Small intestine (tissue), 7 donors: ENCODE results near the gene PPP1R9A. TPM values are rescaled to one million over a fixed set of nuclear protein-coding genes. Genes with fewer than 3 reads are reported as not detected.

Experiments
- DNase-seq, 2 donors: peaks; one replicate each; pipeline versions ENCODE4 v3.0.0 to v3.0.0-alpha.2; 2013
- FAIRE-seq: peaks from 2 replicates; lab custom pipeline; 2012; peaks lifted over from hg19 to GRCh38; lab: Jason Lieb, UNC
- H3K27ac ChIP-seq, 3 donors: one replicate each; pipeline ENCODE4 v1.5.1; 2013; ENCODE audit warnings: low read length in 2 of 3, mild to moderate bottlenecking in 2 of 3, control low read depth in 1 of 3, inconsistent platforms in 1 of 3, low read depth in 1 of 3, moderate library complexity in 1 of 3
- H3K27me3 ChIP-seq, 3 donors: one replicate each; pipeline ENCODE4 v1.6.1; 2013; ENCODE audit warnings: low read length in 3 of 3, inconsistent platforms in 1 of 3; ENCODE audit not compliant: control insufficient read depth in 3 of 3, insufficient read depth in 3 of 3
- H3K36me3 ChIP-seq, 3 donors: one replicate each; pipeline ENCODE4 v1.6.1; 2013; ENCODE audit warnings: low read length in 3 of 3, inconsistent platforms in 1 of 3, low read depth in 1 of 3, mild to moderate bottlenecking in 1 of 3, moderate library complexity in 1 of 3; ENCODE audit not compliant: control insufficient read depth in 3 of 3, insufficient read depth in 2 of 3
- H3K4me1 ChIP-seq, 3 donors: one replicate each; pipeline ENCODE4 v1.6.1; 2013; ENCODE audit warnings: low read length in 2 of 3, inconsistent platforms in 1 of 3, low read depth in 1 of 3, mild to moderate bottlenecking in 1 of 3, moderate library complexity in 1 of 3; ENCODE audit not compliant: control insufficient read depth in 3 of 3, insufficient read depth in 2 of 3
- H3K4me3 ChIP-seq, 3 donors: one replicate each; pipeline ENCODE4 v1.5.1; 2013; ENCODE audit warnings: low read length in 3 of 3, control low read depth in 1 of 3, inconsistent platforms in 1 of 3, low read depth in 1 of 3, mild to moderate bottlenecking in 1 of 3, moderate library complexity in 1 of 3
- H3K9me3 ChIP-seq, 2 donors: one replicate each; pipeline ENCODE4 v1.6.1; 2013; ENCODE audit warnings: low read depth in 1 of 2, low read length in 1 of 2; ENCODE audit not compliant: control insufficient read depth in 2 of 2, insufficient read depth in 1 of 2
- WGBS, 3 donors: extraction: QIAGEN DNeasy Blood & Tissue Kit; methylation state at CpG; one replicate each; pipeline ENCODE4 v1.1.7; 2013; 5-methylcytosine and 5-hydroxymethylcytosine counted together
- polyA plus RNA-seq, 4 donors: library from polyadenylated mRNA; stranded (reverse) in 3 of 4; unstranded in 1 of 4; fragments of 200-250 nt in 3 of 4; fragments of 120-200 nt in 1 of 4; gene quantifications; one replicate each; pipeline versions ENCODE4 v1.2.1 to v1.2.3, GENCODE V29; 2013
- donor health status: healthy with polysubstance abuse.
- donor health status: control.
- donor health status: control.
- donor health status: Bipolar disorder and iron deficiency.
- donor health status: healthy.

PPP1R9A gene
- polyA plus RNA-seq, 4 donors: 0.27 to 13.3 (median 1.6) TPM

DNA sequence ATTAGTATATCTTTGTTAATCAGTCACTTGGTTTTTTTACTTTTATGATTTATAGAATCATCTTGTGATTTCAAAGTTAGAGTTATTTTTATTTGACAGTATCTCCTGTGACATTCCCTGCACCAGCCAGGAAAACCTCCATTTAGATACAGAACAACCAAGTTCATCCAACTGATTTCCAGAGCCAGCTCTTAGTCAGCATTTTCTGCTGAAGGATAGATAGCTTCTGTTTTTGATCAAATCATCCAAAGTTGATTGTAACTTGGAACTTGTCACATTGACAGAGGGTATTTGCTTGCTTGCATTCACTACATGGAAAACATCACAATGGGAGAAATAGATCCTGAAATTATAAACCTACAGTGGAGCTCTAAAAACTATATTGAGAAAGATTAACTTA, 294.3 kb downstream of the PPP1R9A start:
- FAIRE-seq (no peak), DNase-seq (no peak)

DNA sequence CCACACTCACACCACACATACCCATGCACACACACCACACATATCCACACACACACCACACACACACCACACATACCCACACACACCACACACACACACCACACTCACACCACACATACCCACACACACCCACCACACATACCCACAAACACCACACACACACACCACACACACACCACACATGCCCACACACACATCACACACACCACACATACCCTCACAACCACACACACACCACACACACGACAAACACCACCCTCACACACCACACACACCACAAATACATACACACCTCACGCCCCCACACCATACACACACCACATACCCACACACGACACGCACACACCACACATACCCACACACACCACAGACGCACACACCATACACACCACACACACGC, 297.2 kb downstream of the PPP1R9A start:
- no peak overlapping the region for H3K4me3 ChIP-seq
- no peak for FAIRE-seq
- no peaks in the 10 kb centered on the region for H3K27me3 ChIP-seq
- no peaks in the 10 kb centered on the region for H3K36me3 ChIP-seq
- DNase-seq: no peak
- no peak overlapping the region for H3K27ac ChIP-seq
- H3K4me1 ChIP-seq: peaks cover 0 to 4% (median 0%) of the 10 kb centered on the region in 3 donors
- no peaks in the 10 kb centered on the region for H3K9me3 ChIP-seq
- 88 to 90% (median 89%) methylated on average over 6 of the region's 6 CpGs for WGBS, 3 donors

More for the DNA sequence above, 294.3 kb downstream of the PPP1R9A start:
- Histone ChIP-seq H3K36me3 (no peaks in the 10 kb centered on the region), H3K9me3 (no peaks in the 10 kb centered on the region), H3K27ac (no peak overlapping the region), H3K4me3 (no peak overlapping the region), H3K4me1 (peaks cover 0 to 4% (median 0%) of the 10 kb centered on the region in 3 donors), H3K27me3 (no peaks in the 10 kb centered on the region)

DNA sequence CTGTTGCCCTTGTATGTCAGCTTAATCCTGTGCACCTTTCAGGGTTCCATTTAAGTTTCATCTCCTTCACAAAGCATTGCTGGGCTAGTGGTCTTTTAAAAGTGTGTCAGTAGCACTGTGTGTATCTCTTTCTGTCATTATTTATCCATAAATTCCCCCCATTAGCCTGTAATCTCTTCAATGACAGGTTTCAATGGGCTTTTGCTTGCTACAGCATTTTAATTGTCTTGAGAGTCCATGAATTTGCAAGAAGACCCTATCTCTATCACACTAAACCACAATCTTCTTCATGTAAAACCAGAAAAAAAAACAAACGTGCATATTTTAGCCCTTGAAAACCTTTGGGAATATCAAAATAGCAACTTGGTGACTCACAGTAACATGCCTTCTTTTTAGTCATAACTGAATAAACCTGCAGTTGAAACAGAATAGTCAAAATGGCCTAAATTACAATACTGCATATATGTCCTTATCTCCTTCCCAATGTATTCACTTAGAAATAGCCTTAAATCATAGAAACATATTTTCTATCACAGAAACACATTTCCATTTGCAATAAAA, 298.4 kb downstream of the PPP1R9A start:
- no peak overlapping the region for H3K4me3 ChIP-seq
- H3K9me3 ChIP-seq: no peaks in the 10 kb centered on the region
- peaks cover 0 to 4% (median 0%) of the 10 kb centered on the region in 3 donors for H3K4me1 ChIP-seq
- 49 to 77% (median 53%) methylated on average over 1 of the region's 1 CpG for WGBS, 3 donors
- H3K36me3 ChIP-seq: no peaks in the 10 kb centered on the region
- H3K27me3 ChIP-seq: no peaks in the 10 kb centered on the region
- DNase-seq (no peak), FAIRE-seq (no peak)
- no peak overlapping the region for H3K27ac ChIP-seq

DNA sequence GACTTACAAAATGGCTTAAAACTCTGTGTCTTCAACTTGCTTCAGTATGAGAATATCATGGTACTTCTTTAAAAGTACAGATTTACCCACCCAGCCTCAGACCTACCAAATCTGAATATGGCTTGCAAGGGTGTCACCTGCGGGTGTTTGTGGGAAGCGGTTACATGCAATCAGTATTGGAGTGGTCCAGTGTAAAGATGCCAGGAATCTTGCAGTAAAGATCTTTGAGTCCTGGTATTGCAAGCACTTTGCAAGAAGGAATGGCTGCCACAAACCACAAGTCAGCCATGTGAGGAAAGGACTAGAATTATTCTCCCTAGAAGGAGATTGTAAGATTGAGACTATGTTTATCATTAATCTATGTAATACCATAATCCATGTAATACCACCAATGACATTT, 301.9 kb downstream of the PPP1R9A start:
- 97 to 98% (median 98%) methylated on average over 2 of the region's 2 CpGs for WGBS, 3 donors

DNA sequence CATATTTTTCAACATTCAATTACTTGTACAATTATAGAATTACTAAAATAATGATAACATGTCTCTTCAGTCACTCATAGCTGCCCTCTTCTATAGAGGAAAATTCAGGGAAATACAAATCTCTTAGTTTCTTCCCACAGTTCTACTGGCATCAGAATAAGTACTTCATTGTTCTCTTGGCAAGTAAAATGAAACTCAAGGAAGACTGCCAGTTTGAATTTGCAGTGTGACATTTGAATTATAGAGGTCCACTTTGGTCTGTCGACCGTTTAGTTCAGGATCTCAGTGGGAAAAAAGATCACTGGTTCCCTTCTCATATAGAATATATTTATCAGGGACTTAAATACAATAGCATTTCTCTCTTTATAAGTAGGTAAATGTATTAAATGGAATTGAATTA, 302.4 kb downstream of the PPP1R9A start:
- H3K27ac ChIP-seq: no peak overlapping the region
- H3K4me1 ChIP-seq: peaks cover 0 to 4% (median 0%) of the 10 kb centered on the region in 3 donors
- H3K27me3 ChIP-seq: no peaks in the 10 kb centered on the region

More for the DNA sequence above, 301.9 kb downstream of the PPP1R9A start:
- peaks cover 0 to 6% of the 10 kb centered on the region in 2 donors for H3K9me3 ChIP-seq
- FAIRE-seq (no peak), DNase-seq (no peak)
- no peak overlapping the region for H3K27ac ChIP-seq
- H3K4me1 ChIP-seq: peaks cover 0 to 4% (median 0%) of the 10 kb centered on the region in 3 donors
- H3K27me3 ChIP-seq: no peaks in the 10 kb centered on the region
- H3K36me3 ChIP-seq: no peaks in the 10 kb centered on the region
- no peak overlapping the region for H3K4me3 ChIP-seq

DNA sequence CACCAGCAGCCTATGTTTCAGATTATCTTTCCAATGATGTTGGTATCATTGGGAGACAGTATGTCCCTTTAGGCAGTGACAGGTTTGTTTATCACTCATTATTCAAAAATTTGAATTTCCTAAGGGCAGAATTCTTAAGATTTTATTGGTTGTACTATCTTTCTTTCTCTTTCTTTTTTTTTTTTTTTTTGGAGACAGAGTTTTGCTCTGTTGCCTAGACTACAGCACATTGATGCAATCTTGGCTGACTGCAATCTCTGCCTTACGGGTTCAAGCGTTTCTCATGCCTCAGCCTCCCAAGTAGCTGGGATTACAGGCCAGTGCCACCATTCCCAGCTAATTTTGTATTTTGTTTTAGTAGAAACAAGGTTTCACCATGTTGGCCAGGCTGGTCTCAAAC, 305.8 kb downstream of the PPP1R9A start:
- 82 to 93% (median 91%) methylated on average over 2 of the region's 2 CpGs for WGBS, 3 donors
- Histone ChIP-seq H3K27me3 (no peaks in the 10 kb centered on the region), H3K9me3 (peaks cover 0 to 6% of the 10 kb centered on the region in 2 donors), H3K4me1 (no peaks in the 10 kb centered on the region), H3K27ac (no peak overlapping the region), H3K36me3 (no peaks in the 10 kb centered on the region), H3K4me3 (no peak overlapping the region)
- DNase-seq (no peak), FAIRE-seq (no peak)

More for the DNA sequence above, 302.4 kb downstream of the PPP1R9A start:
- H3K36me3 ChIP-seq: no peaks in the 10 kb centered on the region
- FAIRE-seq (no peak), DNase-seq (no peak)
- peaks cover 0 to 6% of the 10 kb centered on the region in 2 donors for H3K9me3 ChIP-seq
- WGBS, 3 donors: 76 to 88% (median 86%) methylated on average over 2 of the region's 2 CpGs
- no peak overlapping the region for H3K4me3 ChIP-seq

DNA sequence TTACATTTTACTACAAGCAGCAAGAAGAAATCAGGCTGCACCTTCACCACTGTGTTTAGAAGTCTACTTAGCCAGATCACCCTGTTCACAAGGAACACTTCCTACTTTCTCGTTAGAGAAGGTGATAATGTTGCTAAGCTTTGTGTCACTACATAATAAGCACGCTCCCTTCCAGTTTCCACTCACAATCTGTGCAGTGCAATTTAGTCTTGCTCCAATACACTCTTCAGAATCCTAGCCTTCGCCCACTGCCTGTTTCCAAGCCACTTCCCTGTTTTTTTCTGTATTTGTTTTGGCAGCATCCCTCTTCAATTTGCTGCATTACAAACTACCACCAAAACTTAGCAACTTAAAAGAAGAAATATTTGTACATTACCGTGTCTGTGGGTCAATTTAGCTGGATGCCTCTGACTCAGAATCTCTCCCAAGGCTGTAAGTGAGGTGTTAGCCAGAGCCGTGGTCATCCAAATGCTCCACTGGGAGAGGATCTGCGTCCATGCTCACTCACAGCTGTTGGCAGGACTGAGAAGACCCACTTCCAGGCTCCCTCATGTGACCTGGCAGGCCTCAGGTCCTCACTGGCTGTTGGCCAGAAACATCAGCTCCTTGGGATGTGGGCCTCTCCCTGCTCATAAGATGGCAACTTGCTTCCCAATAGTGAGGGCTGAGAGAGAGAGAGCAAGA, 306.6 kb downstream of the PPP1R9A start:
- FAIRE-seq (no peak), DNase-seq (no peak)
- H3K4me1 ChIP-seq: no peaks in the 10 kb centered on the region
- no peaks in the 10 kb centered on the region for H3K27me3 ChIP-seq
- H3K36me3 ChIP-seq: no peaks in the 10 kb centered on the region
- no peak overlapping the region for H3K4me3 ChIP-seq
- WGBS, 3 donors: 76 to 89% (median 86%) methylated on average over 6 of the region's 6 CpGs
- no peak overlapping the region for H3K27ac ChIP-seq
- peaks cover 0 to 6% of the 10 kb centered on the region in 2 donors for H3K9me3 ChIP-seq

DNA sequence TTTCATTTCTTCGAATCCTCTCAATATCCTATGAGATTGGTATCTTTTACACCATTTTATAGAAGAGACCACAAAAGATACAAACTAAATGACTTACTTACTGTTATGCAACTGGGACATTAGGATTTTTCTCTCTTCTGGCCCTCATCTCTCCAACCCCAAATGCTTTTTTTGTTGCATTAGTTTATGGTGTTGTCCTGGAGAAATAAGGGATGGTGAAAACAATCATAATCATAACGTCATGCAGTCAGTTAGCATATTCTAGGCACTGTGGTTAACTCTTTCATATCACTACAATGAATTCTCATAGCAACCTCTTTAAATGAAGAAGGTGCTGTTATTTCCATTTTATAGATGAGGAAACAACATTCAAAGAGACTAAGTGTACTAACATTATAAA, 312.3 kb downstream of the PPP1R9A start:
- H3K27me3 ChIP-seq: no peaks in the 10 kb centered on the region
- DNase-seq (no peak), FAIRE-seq (no peak)
- no peak overlapping the region for H3K27ac ChIP-seq
- no peaks in the 10 kb centered on the region for H3K4me1 ChIP-seq
- no peaks in the 10 kb centered on the region for H3K9me3 ChIP-seq
- H3K4me3 ChIP-seq: no peak overlapping the region
- 72 to 80% (median 74%) methylated on average over 2 of the region's 2 CpGs for WGBS, 3 donors
- no peaks in the 10 kb centered on the region for H3K36me3 ChIP-seq
